ENCODE results near the gene DIAPH1. TPM values are rescaled to one million over a fixed set of nuclear protein-coding genes. Genes with fewer than 3 reads are reported as not detected.
A peak's percentile ranks its signal among the peaks of the same experiment; 100 is the strongest.

Gene DIAPH1
- total and polyA plus RNA-seq, 4 donors: 51.5 to 74.7 (median 70.9) TPM

GRCh38 chr5:141558150-141558549 is 60.6 kb downstream of the DIAPH1 start:
- Histone ChIP-seq H3K4me1 (ENCODE audit: control insufficient read depth in 4 of 4, insufficient read depth in 4 of 4, low read length in 3 of 4) (peaks cover 1 to 16% (median 11%) of the 10 kb centered on the region in 4 donors), H3K4me3 (ENCODE audit: low read depth in 1 of 3, low read length in 3 of 3) (no peak overlapping the region), H3K9ac (ENCODE audit: low read depth in 1 of 2, low read length in 2 of 2) (no peak overlapping the region), H3K27me3 (ENCODE audit: control insufficient read depth in 4 of 4, insufficient read depth in 4 of 4, low read length in 3 of 4) (no peaks in the 10 kb centered on the region), H3K27ac (ENCODE audit: low read depth in 1 of 2, low read length in 2 of 2) (peak overlapping the region; percentile 43 to 59), H3K36me3 (ENCODE audit: control insufficient read depth in 4 of 4, insufficient read depth in 3 of 4, low read depth in 1 of 4, low read length in 3 of 4) (peaks cover 0 to 17% (median 7%) of the 10 kb centered on the region in 4 donors), H3K9me3 (ENCODE audit: control insufficient read depth in 4 of 4, low read length in 3 of 4) (no peaks in the 10 kb centered on the region)
- 65% methylated on average over 6 of the region's 6 CpGs for WGBS
- DNase-seq (ENCODE audit: low spot score): no peak
- TF ChIP-seq YY1 (IDR thresholded peaks at IDR 0.05) (peak; percentile 9), SP1 (IDR thresholded peaks at IDR 0.05) (no peak), CTCF (IDR thresholded peaks at IDR 0.05; ENCODE audit: low read depth, low read length, missing input control) (no peak), NR2F2 (IDR thresholded peaks at IDR 0.05) (no peak), RXRA (IDR thresholded peaks at IDR 0.05) (no peak)
- TF ChIP-seq, protein P1, sequence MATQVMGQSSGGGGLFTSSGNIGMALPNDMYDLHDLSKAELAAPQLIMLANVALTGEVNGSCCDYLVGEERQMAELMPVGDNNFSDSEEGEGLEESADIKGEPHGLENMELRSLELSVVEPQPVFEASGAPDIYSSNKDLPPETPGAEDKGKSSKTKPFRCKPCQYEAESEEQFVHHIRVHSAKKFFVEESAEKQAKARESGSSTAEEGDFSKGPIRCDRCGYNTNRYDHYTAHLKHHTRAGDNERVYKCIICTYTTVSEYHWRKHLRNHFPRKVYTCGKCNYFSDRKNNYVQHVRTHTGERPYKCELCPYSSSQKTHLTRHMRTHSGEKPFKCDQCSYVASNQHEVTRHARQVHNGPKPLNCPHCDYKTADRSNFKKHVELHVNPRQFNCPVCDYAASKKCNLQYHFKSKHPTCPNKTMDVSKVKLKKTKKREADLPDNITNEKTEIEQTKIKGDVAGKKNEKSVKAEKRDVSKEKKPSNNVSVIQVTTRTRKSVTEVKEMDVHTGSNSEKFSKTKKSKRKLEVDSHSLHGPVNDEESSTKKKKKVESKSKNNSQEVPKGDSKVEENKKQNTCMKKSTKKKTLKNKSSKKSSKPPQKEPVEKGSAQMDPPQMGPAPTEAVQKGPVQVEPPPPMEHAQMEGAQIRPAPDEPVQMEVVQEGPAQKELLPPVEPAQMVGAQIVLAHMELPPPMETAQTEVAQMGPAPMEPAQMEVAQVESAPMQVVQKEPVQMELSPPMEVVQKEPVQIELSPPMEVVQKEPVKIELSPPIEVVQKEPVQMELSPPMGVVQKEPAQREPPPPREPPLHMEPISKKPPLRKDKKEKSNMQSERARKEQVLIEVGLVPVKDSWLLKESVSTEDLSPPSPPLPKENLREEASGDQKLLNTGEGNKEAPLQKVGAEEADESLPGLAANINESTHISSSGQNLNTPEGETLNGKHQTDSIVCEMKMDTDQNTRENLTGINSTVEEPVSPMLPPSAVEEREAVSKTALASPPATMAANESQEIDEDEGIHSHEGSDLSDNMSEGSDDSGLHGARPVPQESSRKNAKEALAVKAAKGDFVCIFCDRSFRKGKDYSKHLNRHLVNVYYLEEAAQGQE (IDR thresholded peaks at IDR 0.05): peak; percentile 3

GRCh38 chr5:141557681-141558136 is 61.1 kb downstream of the DIAPH1 start:
- Histone ChIP-seq H3K27ac (ENCODE audit: low read depth in 1 of 2, low read length in 2 of 2) (peak overlapping the region; percentile 43 to 59), H3K9ac (ENCODE audit: low read depth in 1 of 2, low read length in 2 of 2) (no peak overlapping the region), H3K27me3 (ENCODE audit: control insufficient read depth in 4 of 4, insufficient read depth in 4 of 4, low read length in 3 of 4) (no peaks in the 10 kb centered on the region), H3K4me1 (ENCODE audit: control insufficient read depth in 4 of 4, insufficient read depth in 4 of 4, low read length in 3 of 4) (peaks cover 1 to 16% (median 11%) of the 10 kb centered on the region in 4 donors), H3K36me3 (ENCODE audit: control insufficient read depth in 4 of 4, insufficient read depth in 3 of 4, low read depth in 1 of 4, low read length in 3 of 4) (peaks cover 0 to 14% (median 7%) of the 10 kb centered on the region in 4 donors), H3K9me3 (ENCODE audit: control insufficient read depth in 4 of 4, low read length in 3 of 4) (no peaks in the 10 kb centered on the region), H3K4me3 (ENCODE audit: low read depth in 1 of 3, low read length in 3 of 3) (peak overlapping the region in 1 of 3 donors; percentile 11)
- WGBS: 49% methylated on average over 11 of the region's 11 CpGs
- TF ChIP-seq ZBTB33 (IDR thresholded peaks at IDR 0.05): no peak
- TF ChIP-seq ATF3 (IDR thresholded peaks at IDR 0.05): peak; percentile 53
- TF ChIP-seq HNF4G (IDR thresholded peaks at IDR 0.05): no peak
- TF ChIP-seq RAD21 (IDR thresholded peaks at IDR 0.05): peak; percentile 97 to 98
- peak; percentile 15 for TF ChIP-seq NR2F2 (IDR thresholded peaks at IDR 0.05)
- peak in 1 of 2 donors; percentile 39 for TF ChIP-seq JUND (IDR thresholded peaks at IDR 0.05)
- TF ChIP-seq EGR1 (IDR thresholded peaks at IDR 0.05; ENCODE audit: low read depth in 2 of 2): no peak
- TF ChIP-seq TAF1 (conservative IDR thresholded peaks at IDR 0.05): no peak
- TF ChIP-seq RXRA (IDR thresholded peaks at IDR 0.05): no peak
- TF ChIP-seq FOXA2 (IDR thresholded peaks at IDR 0.05): no peak
- TF ChIP-seq, protein P1 (IDR thresholded peaks at IDR 0.05): peak; percentile 43
- TF ChIP-seq HNF4A (conservative IDR thresholded peaks at IDR 0.05): peak in 1 of 2 donors; percentile 33
- TF ChIP-seq MAX (IDR thresholded peaks at IDR 0.05): no peak
- TF ChIP-seq FOXA1 (IDR thresholded peaks at IDR 0.05): no peak
- TF ChIP-seq GABPA (IDR thresholded peaks at IDR 0.05 in 1 of 2, conservative IDR thresholded peaks at IDR 0.05 in 1 of 2): no peak
- peak; percentile 30 for TF ChIP-seq SP1 (IDR thresholded peaks at IDR 0.05)
- TF ChIP-seq YY1 (IDR thresholded peaks at IDR 0.05): peak; percentile 100
- TF ChIP-seq CTCF (IDR thresholded peaks at IDR 0.05; ENCODE audit: low read depth, low read length, missing input control): peak; percentile 81
- peak; percentile 86 for DNase-seq (ENCODE audit: low spot score)

Data from liver (tissue), 9 donors.